Left ventricle myocardium inferior (tissue), 1 donor: Measurements from ENCODE around the gene SPAAR. TPM values are rescaled to one million over a fixed set of nuclear protein-coding genes. Genes with fewer than 3 reads are reported as not detected.
"Not testable (repeated sequence)": the region's sequence is repeated elsewhere in the genome, so short reads cannot be mapped to it uniquely, and the experiment has no call there.

ENCODE experiments used
- DNase-seq: peaks from one replicate; pipeline ENCODE4 v3.0.0-alpha.2; 2020
- H3K27ac ChIP-seq: fragments of 200-600 bp; replicated peaks from 2 replicates; pipeline ENCODE4 v1.8.0; 2021
- H3K27me3 ChIP-seq: fragments of 200-600 bp; 2 replicates; pipeline ENCODE4 v1.8.0; 2021; ENCODE audit warnings: low read depth
- H3K36me3 ChIP-seq: fragments of 200-600 bp; 2 replicates; pipeline ENCODE4 v1.8.0; 2021
- H3K4me1 ChIP-seq: fragments of 200-600 bp; 2 replicates; pipeline ENCODE4 v1.8.0; 2021
- H3K4me3 ChIP-seq: fragments of 200-600 bp; 2 replicates; pipeline ENCODE4 v1.8.0; 2021; ENCODE audit warnings: mild to moderate bottlenecking, moderate library complexity
- H3K9me3 ChIP-seq: fragments of 200-600 bp; replicated peaks from 2 replicates; pipeline ENCODE4 v1.8.0; 2021
- intact Hi-C: fragments of 100-400 bp; cut with micrococcal nuclease; formaldehyde crosslinking; loops from one replicate; pipeline ENCODE4 v1.11.0; 2022
- total RNA-seq: library from RNA; stranded (reverse); fragmentation: NEBNext Ultra II Directional; extraction: Animal tissue kit (Norgen Biotek cat#: 25700); gene quantifications from one replicate; pipeline ENCODE4 v1.2.1, GENCODE V29; 2021
- TF ChIP-seq, protein P1 (sequence below): fragments of 200-600 bp; IDR thresholded peaks from 2 replicates; pipeline ENCODE4 v1.8.0; 2021; ENCODE audit warnings: antibody characterized with exemption, mild to moderate bottlenecking, borderline replicate concordance
- donor health status: DM: no; HTN: yes; CAD: no; lungs with severe emphysema.

SPAAR gene
- total RNA-seq, 1 donor from 2014 or later = 6.5 TPM

DNA sequence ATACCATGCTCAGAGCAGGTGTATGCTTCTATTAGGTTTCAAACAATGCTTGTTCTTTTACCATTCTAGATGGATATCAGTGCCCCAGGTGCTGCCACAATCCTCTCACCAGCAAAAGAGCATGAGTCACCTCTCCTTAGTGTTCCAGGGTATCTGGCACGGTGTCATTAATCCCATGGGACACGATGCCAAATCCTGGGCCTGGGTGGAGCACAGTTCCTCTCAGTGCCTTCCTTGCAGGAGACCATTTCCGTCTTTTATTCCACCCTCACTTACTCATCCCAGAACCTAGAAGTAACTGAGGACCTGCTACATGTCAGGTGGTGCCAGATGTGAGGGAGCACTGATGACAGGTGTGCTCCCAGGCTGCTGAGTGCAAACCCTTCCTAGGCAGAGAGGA is 37.7 kb upstream of the SPAAR start:
- intact Hi-C loops = no loop called here
- Histone ChIP-seq H3K27ac (no peak overlapping the region), H3K27me3 (peaks cover 19% of the 10 kb centered on the region), H3K36me3 (no peaks in the 10 kb centered on the region), H3K4me1 (no peaks in the 10 kb centered on the region), H3K4me3 (no peak overlapping the region), H3K9me3 (peaks cover 6% of the 10 kb centered on the region)
- TF ChIP-seq, protein P1, sequence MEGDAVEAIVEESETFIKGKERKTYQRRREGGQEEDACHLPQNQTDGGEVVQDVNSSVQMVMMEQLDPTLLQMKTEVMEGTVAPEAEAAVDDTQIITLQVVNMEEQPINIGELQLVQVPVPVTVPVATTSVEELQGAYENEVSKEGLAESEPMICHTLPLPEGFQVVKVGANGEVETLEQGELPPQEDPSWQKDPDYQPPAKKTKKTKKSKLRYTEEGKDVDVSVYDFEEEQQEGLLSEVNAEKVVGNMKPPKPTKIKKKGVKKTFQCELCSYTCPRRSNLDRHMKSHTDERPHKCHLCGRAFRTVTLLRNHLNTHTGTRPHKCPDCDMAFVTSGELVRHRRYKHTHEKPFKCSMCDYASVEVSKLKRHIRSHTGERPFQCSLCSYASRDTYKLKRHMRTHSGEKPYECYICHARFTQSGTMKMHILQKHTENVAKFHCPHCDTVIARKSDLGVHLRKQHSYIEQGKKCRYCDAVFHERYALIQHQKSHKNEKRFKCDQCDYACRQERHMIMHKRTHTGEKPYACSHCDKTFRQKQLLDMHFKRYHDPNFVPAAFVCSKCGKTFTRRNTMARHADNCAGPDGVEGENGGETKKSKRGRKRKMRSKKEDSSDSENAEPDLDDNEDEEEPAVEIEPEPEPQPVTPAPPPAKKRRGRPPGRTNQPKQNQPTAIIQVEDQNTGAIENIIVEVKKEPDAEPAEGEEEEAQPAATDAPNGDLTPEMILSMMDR = no peak
- DNase-seq = no peak

GRCh38 chr9:35872505-35872904 is 36.8 kb upstream of the SPAAR start:
- Histone ChIP-seq H3K4me3 (no peak overlapping the region), H3K27me3 (peaks cover 19% of the 10 kb centered on the region), H3K4me1 (no peaks in the 10 kb centered on the region), H3K9me3 (peaks cover 16% of the 10 kb centered on the region), H3K27ac (no peak overlapping the region), H3K36me3 (no peaks in the 10 kb centered on the region)
- no peak for DNase-seq
- TF ChIP-seq, protein P1 = no peak
- intact Hi-C loops = no loop called here

DNA sequence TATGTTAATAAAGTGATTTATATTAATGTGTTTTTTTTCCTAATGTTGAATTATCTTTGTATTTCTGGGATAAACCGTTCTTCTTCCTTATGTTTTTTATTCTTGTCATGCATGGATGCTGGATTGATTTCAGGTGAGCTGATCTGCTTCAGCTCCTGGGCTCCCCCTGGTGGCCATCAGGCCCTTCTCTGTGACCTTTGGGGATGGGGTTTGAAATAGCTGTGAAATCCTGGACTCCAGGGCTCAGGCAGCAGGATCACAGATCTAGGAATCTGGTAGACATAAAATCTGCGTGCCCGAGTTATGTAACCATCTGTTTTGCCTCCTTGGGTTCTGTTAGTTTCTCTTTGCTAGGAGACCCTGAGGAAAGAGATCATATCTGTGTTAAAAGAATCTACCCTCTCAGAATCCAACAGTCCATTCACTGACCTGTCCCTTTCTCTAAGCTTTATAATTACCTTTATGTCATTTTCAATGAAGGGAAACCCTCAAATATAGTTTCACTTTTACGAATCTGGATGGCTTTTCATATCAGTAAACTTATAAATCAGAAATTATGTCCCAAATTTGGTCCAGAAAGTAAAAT is 26.9 kb upstream of the SPAAR start:
- Histone ChIP-seq H3K27me3 (no peaks in the 10 kb centered on the region), H3K27ac (no peak overlapping the region), H3K4me3 (no peak overlapping the region), H3K36me3 (no peaks in the 10 kb centered on the region), H3K9me3 (peaks cover 5% of the 10 kb centered on the region), H3K4me1 (no peaks in the 10 kb centered on the region)
- peak; percentile 85 for DNase-seq
- TF ChIP-seq, protein P1 = peak; percentile 99
- intact Hi-C loops = loop anchor here (2.0 kb wide), 1 partner anchor 94 kb away; no protein-coding TSS in a partner anchor

DNA sequence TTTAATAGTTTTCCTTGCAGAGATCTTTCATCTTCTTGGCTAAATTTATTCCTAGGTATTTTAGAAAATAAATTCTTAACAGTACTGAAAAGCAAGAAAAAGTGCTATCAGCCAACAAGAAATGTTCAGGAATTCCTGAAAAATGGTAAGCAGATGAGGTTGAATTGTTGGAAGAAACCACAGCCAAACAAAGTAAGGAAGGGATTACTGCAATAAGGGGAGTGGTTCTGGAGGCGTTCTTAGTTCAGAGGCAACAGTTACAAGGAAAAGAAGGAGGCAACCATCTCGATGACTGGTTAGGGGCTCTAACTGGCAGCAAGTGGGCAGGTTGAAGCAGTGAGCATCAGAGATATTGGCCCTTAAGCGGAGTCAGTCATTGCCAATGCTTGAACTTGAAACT is 26.3 kb upstream of the SPAAR start:
- no peaks in the 10 kb centered on the region for H3K36me3 ChIP-seq
- no peak for DNase-seq
- H3K27ac ChIP-seq = no peak overlapping the region
- no peaks in the 10 kb centered on the region for H3K9me3 ChIP-seq
- H3K4me3 ChIP-seq = no peak overlapping the region
- intact Hi-C loops = loop anchor here (2.0 kb wide), 1 partner anchor 94 kb away; no protein-coding TSS in a partner anchor
- TF ChIP-seq, protein P1 = no peak
- no peaks in the 10 kb centered on the region for H3K27me3 ChIP-seq
- H3K4me1 ChIP-seq = no peaks in the 10 kb centered on the region

DNA sequence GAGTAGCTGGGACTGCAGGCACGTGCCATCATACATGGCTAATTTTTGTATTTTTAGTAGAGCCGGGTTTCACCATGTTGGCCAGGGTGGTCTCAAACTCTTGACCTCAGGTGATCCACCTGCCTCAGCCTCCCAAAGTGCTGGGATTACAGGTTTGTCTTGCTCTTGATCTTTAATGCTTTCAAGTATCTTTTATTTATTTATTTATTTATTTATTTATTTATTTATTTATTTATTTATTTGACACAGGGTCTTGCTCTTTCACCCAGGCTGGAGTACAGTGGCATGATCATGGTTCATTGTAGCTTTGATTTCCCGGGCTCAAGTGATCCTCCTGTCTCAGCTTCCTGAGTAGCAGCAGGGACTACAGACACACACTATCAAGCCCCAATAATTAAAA is 24.4 kb upstream of the SPAAR start:
- H3K4me1 ChIP-seq, H3K36me3 ChIP-seq, intact Hi-C loops, H3K27ac ChIP-seq, H3K9me3 ChIP-seq, DNase-seq, H3K27me3 ChIP-seq, H3K4me3 ChIP-seq: not testable (repeated sequence)

DNA sequence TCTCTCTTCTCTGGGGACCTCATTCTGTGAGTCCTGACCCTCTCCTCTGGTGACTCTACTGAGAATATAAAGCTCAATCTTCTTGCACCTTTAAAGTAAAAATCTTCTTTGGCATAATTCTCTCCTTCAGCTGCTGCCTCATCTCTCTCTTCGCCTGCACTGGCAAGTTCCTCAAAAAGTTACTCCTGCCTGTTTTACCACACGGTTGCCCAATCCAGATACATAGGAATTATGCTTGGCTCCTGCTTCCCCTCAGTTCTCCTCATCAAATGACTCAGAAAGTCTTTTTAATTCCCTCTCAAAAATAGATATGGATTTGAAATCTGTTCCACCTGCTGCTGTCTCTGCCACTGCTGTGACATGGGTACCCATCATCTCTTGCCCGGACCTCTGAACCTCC is 17.6 kb upstream of the SPAAR start:
- H3K4me3 ChIP-seq = no peak overlapping the region
- H3K4me1 ChIP-seq = no peaks in the 10 kb centered on the region
- H3K27ac ChIP-seq = no peak overlapping the region
- H3K36me3 ChIP-seq = no peaks in the 10 kb centered on the region
- intact Hi-C loops = no loop called here
- TF ChIP-seq, protein P1 = no peak
- no peaks in the 10 kb centered on the region for H3K9me3 ChIP-seq
- no peak for DNase-seq
- peaks cover 8% of the 10 kb centered on the region for H3K27me3 ChIP-seq
